ENCODE data around the gene VPS16. TPM values are rescaled to one million over a fixed set of nuclear protein-coding genes. Genes with fewer than 3 reads are reported as not detected.
A peak's percentile ranks its signal among the peaks of the same experiment; 100 is the strongest.

The VPS16 gene
- polyA plus RNA-seq, 4 donors: 29.3 to 94.6 (median 51.6) TPM

GRCh38 chr20:2864626-2865025, 24.1 kb downstream of the VPS16 start:
- DNase-seq (no peak), FAIRE-seq (no peak)
- Histone ChIP-seq H3K4me1 (ENCODE audit: control insufficient read depth in 3 of 3, insufficient read depth in 2 of 3, low read depth in 1 of 3, low read length in 2 of 3) (no peaks in the 10 kb centered on the region), H3K27me3 (ENCODE audit: control insufficient read depth in 3 of 3, insufficient read depth in 3 of 3, low read length in 3 of 3) (no peaks in the 10 kb centered on the region), H3K27ac (ENCODE audit: low read depth in 1 of 3, low read length in 2 of 3) (peak overlapping the region in 1 of 3 donors; percentile 24), H3K36me3 (ENCODE audit: control insufficient read depth in 3 of 3, insufficient read depth in 2 of 3, low read depth in 1 of 3, low read length in 3 of 3) (peaks cover 4 to 69% (median 9%) of the 10 kb centered on the region in 3 donors), H3K4me3 (ENCODE audit: low read depth in 1 of 3, low read length in 3 of 3) (no peak overlapping the region), H3K9me3 (ENCODE audit: control insufficient read depth in 2 of 2, insufficient read depth in 1 of 2, low read depth in 1 of 2, low read length in 1 of 2) (no peaks in the 10 kb centered on the region)
- WGBS, 3 donors: 94 to 96% (median 94%) methylated on average over 12 of the region's 12 CpGs

GRCh38 chr20:2865101-2865500, 24.6 kb downstream of the VPS16 start:
- WGBS, 3 donors: 89 to 97% (median 96%) methylated on average over 10 of the region's 10 CpGs

GRCh38 chr20:2865630-2866029, 25.1 kb downstream of the VPS16 start:
- FAIRE-seq: no peak
- 74 to 90% (median 89%) methylated on average over 3 of the region's 3 CpGs for WGBS, 3 donors
- peaks cover 4 to 59% (median 9%) of the 10 kb centered on the region in 3 donors for H3K36me3 ChIP-seq (ENCODE audit: control insufficient read depth in 3 of 3, insufficient read depth in 2 of 3, low read depth in 1 of 3, low read length in 3 of 3)

More at GRCh38 chr20:2865101-2865500, 24.6 kb downstream of the VPS16 start:
- no peak for FAIRE-seq
- peak overlapping the region in 1 of 3 donors; percentile 24 for H3K27ac ChIP-seq (ENCODE audit: low read depth in 1 of 3, low read length in 2 of 3)
- H3K4me1 ChIP-seq (ENCODE audit: control insufficient read depth in 3 of 3, insufficient read depth in 2 of 3, low read depth in 1 of 3, low read length in 2 of 3): no peaks in the 10 kb centered on the region
- peaks cover 4 to 64% (median 9%) of the 10 kb centered on the region in 3 donors for H3K36me3 ChIP-seq (ENCODE audit: control insufficient read depth in 3 of 3, insufficient read depth in 2 of 3, low read depth in 1 of 3, low read length in 3 of 3)
- no peak for DNase-seq
- no peaks in the 10 kb centered on the region for H3K9me3 ChIP-seq (ENCODE audit: control insufficient read depth in 2 of 2, insufficient read depth in 1 of 2, low read depth in 1 of 2, low read length in 1 of 2)
- no peaks in the 10 kb centered on the region for H3K27me3 ChIP-seq (ENCODE audit: control insufficient read depth in 3 of 3, insufficient read depth in 3 of 3, low read length in 3 of 3)
- H3K4me3 ChIP-seq (ENCODE audit: low read depth in 1 of 3, low read length in 3 of 3): no peak overlapping the region

GRCh38 chr20:2866236-2866635, 25.7 kb downstream of the VPS16 start:
- Histone ChIP-seq H3K27ac (ENCODE audit: low read depth in 1 of 3, low read length in 2 of 3) (no peak overlapping the region), H3K4me1 (ENCODE audit: control insufficient read depth in 3 of 3, insufficient read depth in 2 of 3, low read depth in 1 of 3, low read length in 2 of 3) (no peaks in the 10 kb centered on the region), H3K9me3 (ENCODE audit: control insufficient read depth in 2 of 2, insufficient read depth in 1 of 2, low read depth in 1 of 2, low read length in 1 of 2) (no peaks in the 10 kb centered on the region), H3K27me3 (ENCODE audit: control insufficient read depth in 3 of 3, insufficient read depth in 3 of 3, low read length in 3 of 3) (peaks cover 0 to 8% (median 0%) of the 10 kb centered on the region in 3 donors), H3K36me3 (ENCODE audit: control insufficient read depth in 3 of 3, insufficient read depth in 2 of 3, low read depth in 1 of 3, low read length in 3 of 3) (peaks cover 4 to 53% (median 5%) of the 10 kb centered on the region in 3 donors), H3K4me3 (ENCODE audit: low read depth in 1 of 3, low read length in 3 of 3) (no peak overlapping the region)
- WGBS, 3 donors: 81 to 91% (median 85%) methylated on average over 11 of the region's 11 CpGs
- DNase-seq: no peak
- no peak for FAIRE-seq

More at GRCh38 chr20:2865630-2866029, 25.1 kb downstream of the VPS16 start:
- no peaks in the 10 kb centered on the region for H3K4me1 ChIP-seq (ENCODE audit: control insufficient read depth in 3 of 3, insufficient read depth in 2 of 3, low read depth in 1 of 3, low read length in 2 of 3)
- H3K27ac ChIP-seq (ENCODE audit: low read depth in 1 of 3, low read length in 2 of 3): no peak overlapping the region
- H3K27me3 ChIP-seq (ENCODE audit: control insufficient read depth in 3 of 3, insufficient read depth in 3 of 3, low read length in 3 of 3): peaks cover 0 to 2% (median 0%) of the 10 kb centered on the region in 3 donors
- no peak for DNase-seq
- no peaks in the 10 kb centered on the region for H3K9me3 ChIP-seq (ENCODE audit: control insufficient read depth in 2 of 2, insufficient read depth in 1 of 2, low read depth in 1 of 2, low read length in 1 of 2)
- no peak overlapping the region for H3K4me3 ChIP-seq (ENCODE audit: low read depth in 1 of 3, low read length in 3 of 3)

GRCh38 chr20:2867081-2867864, 26.7 kb downstream of the VPS16 start:
- DNase-seq (peak in 1 of 2 donors; percentile 26), FAIRE-seq (no peak)
- Histone ChIP-seq H3K4me1 (ENCODE audit: control insufficient read depth in 3 of 3, insufficient read depth in 2 of 3, low read depth in 1 of 3, low read length in 2 of 3) (no peaks in the 10 kb centered on the region), H3K27ac (ENCODE audit: low read depth in 1 of 3, low read length in 2 of 3) (no peak overlapping the region), H3K4me3 (ENCODE audit: low read depth in 1 of 3, low read length in 3 of 3) (no peak overlapping the region), H3K9me3 (ENCODE audit: control insufficient read depth in 2 of 2, insufficient read depth in 1 of 2, low read depth in 1 of 2, low read length in 1 of 2) (no peaks in the 10 kb centered on the region), H3K27me3 (ENCODE audit: control insufficient read depth in 3 of 3, insufficient read depth in 3 of 3, low read length in 3 of 3) (peaks cover 0 to 18% (median 0%) of the 10 kb centered on the region in 3 donors), H3K36me3 (ENCODE audit: control insufficient read depth in 3 of 3, insufficient read depth in 2 of 3, low read depth in 1 of 3, low read length in 3 of 3) (peaks cover 3 to 42% (median 5%) of the 10 kb centered on the region in 3 donors)
- WGBS, 3 donors: 62 to 79% (median 76%) methylated on average over 12 of the region's 12 CpGs

GRCh38 chr20:2869381-2869780, 28.8 kb downstream of the VPS16 start:
- Histone ChIP-seq H3K27ac (ENCODE audit: low read depth in 1 of 3, low read length in 2 of 3) (no peak overlapping the region), H3K36me3 (ENCODE audit: control insufficient read depth in 3 of 3, insufficient read depth in 2 of 3, low read depth in 1 of 3, low read length in 3 of 3) (peaks cover 0 to 24% (median 3%) of the 10 kb centered on the region in 3 donors), H3K4me1 (ENCODE audit: control insufficient read depth in 3 of 3, insufficient read depth in 2 of 3, low read depth in 1 of 3, low read length in 2 of 3) (peaks cover 0 to 8% (median 0%) of the 10 kb centered on the region in 3 donors), H3K9me3 (ENCODE audit: control insufficient read depth in 2 of 2, insufficient read depth in 1 of 2, low read depth in 1 of 2, low read length in 1 of 2) (no peaks in the 10 kb centered on the region), H3K4me3 (ENCODE audit: low read depth in 1 of 3, low read length in 3 of 3) (no peak overlapping the region), H3K27me3 (ENCODE audit: control insufficient read depth in 3 of 3, insufficient read depth in 3 of 3, low read length in 3 of 3) (peaks cover 0 to 26% (median 0%) of the 10 kb centered on the region in 3 donors)
- WGBS, 3 donors: 94 to 99% (median 94%) methylated on average over 3 of the region's 3 CpGs
- DNase-seq (no peak), FAIRE-seq (no peak)

GRCh38 chr20:2871111-2871465, 30.5 kb downstream of the VPS16 start:
- no peak for DNase-seq
- Histone ChIP-seq H3K4me3 (ENCODE audit: low read depth in 1 of 3, low read length in 3 of 3) (no peak overlapping the region), H3K27me3 (ENCODE audit: control insufficient read depth in 3 of 3, insufficient read depth in 3 of 3, low read length in 3 of 3) (peaks cover 0 to 26% (median 0%) of the 10 kb centered on the region in 3 donors), H3K36me3 (ENCODE audit: control insufficient read depth in 3 of 3, insufficient read depth in 2 of 3, low read depth in 1 of 3, low read length in 3 of 3) (peaks cover 0 to 12% (median 0%) of the 10 kb centered on the region in 3 donors), H3K27ac (ENCODE audit: low read depth in 1 of 3, low read length in 2 of 3) (no peak overlapping the region), H3K4me1 (ENCODE audit: control insufficient read depth in 3 of 3, insufficient read depth in 2 of 3, low read depth in 1 of 3, low read length in 2 of 3) (peaks cover 0 to 11% (median 4%) of the 10 kb centered on the region in 3 donors), H3K9me3 (ENCODE audit: control insufficient read depth in 2 of 2, insufficient read depth in 1 of 2, low read depth in 1 of 2, low read length in 1 of 2) (no peaks in the 10 kb centered on the region)
- 23 to 33% (median 27%) methylated on average over 2 of the region's 2 CpGs for WGBS, 3 donors
- no peak for FAIRE-seq

GRCh38 chr20:2871661-2872458, 31.3 kb downstream of the VPS16 start:
- Histone ChIP-seq H3K4me3 (ENCODE audit: low read depth in 1 of 3, low read length in 3 of 3) (peak overlapping the region in 2 of 3 donors; percentile 70 to 75), H3K4me1 (ENCODE audit: control insufficient read depth in 3 of 3, insufficient read depth in 2 of 3, low read depth in 1 of 3, low read length in 2 of 3) (peaks cover 0 to 11% (median 4%) of the 10 kb centered on the region in 3 donors), H3K27ac (ENCODE audit: low read depth in 1 of 3, low read length in 2 of 3) (no peak overlapping the region), H3K36me3 (ENCODE audit: control insufficient read depth in 3 of 3, insufficient read depth in 2 of 3, low read depth in 1 of 3, low read length in 3 of 3) (peaks cover 0 to 6% (median 0%) of the 10 kb centered on the region in 3 donors), H3K27me3 (ENCODE audit: control insufficient read depth in 3 of 3, insufficient read depth in 3 of 3, low read length in 3 of 3) (peaks cover 0 to 26% (median 0%) of the 10 kb centered on the region in 3 donors), H3K9me3 (ENCODE audit: control insufficient read depth in 2 of 2, insufficient read depth in 1 of 2, low read depth in 1 of 2, low read length in 1 of 2) (no peaks in the 10 kb centered on the region)
- DNase-seq (peak; percentile 5 to 31), FAIRE-seq (no peak)
- 8 to 18% (median 14%) methylated on average over 31 to 34 of the region's 34 CpGs for WGBS, 3 donors
